RWPE2 (cell line): ENCODE data around the gene COA8.

Experiments
- ATAC-seq: fragments of 200-7000 bp; cut with Tn5 transposase; 3 replicates; pipeline ENCODE4 v1.9.1; 2021; ENCODE audit warnings: low read depth
- DNase-seq: peaks from one replicate; pipeline ENCODE4 v3.0.0-alpha.2; 2020; ENCODE audit warnings: low spot score
- H3K27ac ChIP-seq: fragments of 450-650 bp; 2 replicates; pipeline ENCODE4 v1.5.1; 2017; ENCODE audit warnings: mild to moderate bottlenecking; ENCODE audit not compliant: poor library complexity, severe bottlenecking
- H3K27me3 ChIP-seq: fragments of 250-450 bp; sonication (Bioruptor Pico); 2 replicates; pipeline ENCODE4 v1.5.1; 2021; ENCODE audit warnings: mild to moderate bottlenecking, moderate library complexity; ENCODE audit not compliant: insufficient read depth, poor library complexity, severe bottlenecking
- H3K36me3 ChIP-seq: fragments of 250-450 bp; sonication (Bioruptor Pico); 2 replicates; pipeline ENCODE4 v1.5.1; 2020; ENCODE audit warnings: low read depth, mild to moderate bottlenecking, moderate library complexity
- H3K4me1 ChIP-seq: fragments of 250-450 bp; sonication (Bioruptor Pico); 2 replicates; pipeline ENCODE4 v1.5.1; 2021; ENCODE audit warnings: mild to moderate bottlenecking, moderate library complexity; ENCODE audit not compliant: insufficient read depth, poor library complexity, severe bottlenecking
- H3K4me3 ChIP-seq: fragments of 250-450 bp; sonication (Bioruptor Pico); 2 replicates; pipeline ENCODE4 v1.5.1; 2021; ENCODE audit warnings: mild to moderate bottlenecking, moderate library complexity; ENCODE audit not compliant: severe bottlenecking
- H3K9me3 ChIP-seq: fragments of 250-450 bp; sonication (Bioruptor Pico); 2 replicates; pipeline ENCODE4 v1.5.1; 2021; ENCODE audit warnings: mild to moderate bottlenecking, moderate library complexity; ENCODE audit not compliant: severe bottlenecking
- TF ChIP-seq, protein P1 (sequence below): fragments of 450-650 bp; IDR thresholded peaks from one replicate; pipeline ENCODE4 v1.5.1; 2017; ENCODE audit warnings: mild to moderate bottlenecking, moderate library complexity; ENCODE audit not compliant: poor library complexity, severe bottlenecking

Gene COA8

DNA sequence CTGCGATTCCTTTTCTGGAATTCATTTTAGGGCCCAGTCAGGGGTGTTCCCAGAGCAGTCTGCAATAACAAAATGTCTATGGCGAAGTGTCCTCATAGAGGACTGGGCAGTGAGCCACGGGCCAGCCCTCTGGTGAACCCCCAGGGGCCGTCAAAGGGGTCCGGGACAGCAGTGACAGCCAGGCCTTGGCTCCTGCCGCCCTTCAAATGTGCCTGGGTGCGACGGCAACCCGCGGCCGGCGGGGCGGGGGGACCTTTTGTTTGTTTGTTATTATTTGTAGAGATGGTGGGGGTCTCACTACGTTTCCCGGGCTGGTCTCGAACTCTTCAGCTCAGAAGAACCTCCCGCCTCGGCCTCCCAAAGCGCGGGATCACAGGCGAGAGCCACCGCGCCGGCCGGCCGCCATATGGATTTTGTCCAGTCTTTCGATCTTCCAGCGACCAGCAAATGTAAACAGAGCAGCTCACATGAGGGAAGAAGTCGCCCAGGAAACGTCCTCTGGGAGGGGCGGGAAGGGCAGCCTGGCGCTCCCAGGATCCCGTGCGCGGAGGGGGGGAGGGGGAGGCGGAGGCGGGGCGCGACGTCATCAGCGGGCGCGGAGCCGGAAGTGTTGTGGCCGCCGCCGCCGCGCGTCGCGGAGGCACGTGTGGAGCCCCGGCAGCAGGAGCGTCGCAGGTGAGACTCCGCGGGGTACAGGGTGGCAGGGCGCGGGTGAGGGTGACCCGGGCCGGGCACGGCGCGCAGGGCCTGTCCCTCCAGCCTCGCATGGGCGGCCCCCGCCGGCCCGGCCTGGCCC, 34.0 kb upstream of the COA8 start, which contains the start of gene TRMT61A:
Gene TRMT61A (plus strand): TSS at position 610 of the 796 bp plus-strand sequence. CDS start 783 bp downstream, outside the sequence.
- H3K36me3 ChIP-seq = peaks cover 12% of the 10 kb centered on the region
- H3K27me3 ChIP-seq = no peaks in the 10 kb centered on the region
- peaks cover 6% of the 10 kb centered on the region for H3K4me1 ChIP-seq
- TF ChIP-seq, protein P1, sequence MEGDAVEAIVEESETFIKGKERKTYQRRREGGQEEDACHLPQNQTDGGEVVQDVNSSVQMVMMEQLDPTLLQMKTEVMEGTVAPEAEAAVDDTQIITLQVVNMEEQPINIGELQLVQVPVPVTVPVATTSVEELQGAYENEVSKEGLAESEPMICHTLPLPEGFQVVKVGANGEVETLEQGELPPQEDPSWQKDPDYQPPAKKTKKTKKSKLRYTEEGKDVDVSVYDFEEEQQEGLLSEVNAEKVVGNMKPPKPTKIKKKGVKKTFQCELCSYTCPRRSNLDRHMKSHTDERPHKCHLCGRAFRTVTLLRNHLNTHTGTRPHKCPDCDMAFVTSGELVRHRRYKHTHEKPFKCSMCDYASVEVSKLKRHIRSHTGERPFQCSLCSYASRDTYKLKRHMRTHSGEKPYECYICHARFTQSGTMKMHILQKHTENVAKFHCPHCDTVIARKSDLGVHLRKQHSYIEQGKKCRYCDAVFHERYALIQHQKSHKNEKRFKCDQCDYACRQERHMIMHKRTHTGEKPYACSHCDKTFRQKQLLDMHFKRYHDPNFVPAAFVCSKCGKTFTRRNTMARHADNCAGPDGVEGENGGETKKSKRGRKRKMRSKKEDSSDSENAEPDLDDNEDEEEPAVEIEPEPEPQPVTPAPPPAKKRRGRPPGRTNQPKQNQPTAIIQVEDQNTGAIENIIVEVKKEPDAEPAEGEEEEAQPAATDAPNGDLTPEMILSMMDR = no peak
- no peaks in the 10 kb centered on the region for H3K9me3 ChIP-seq
- DNase-seq = no peak
- H3K27ac ChIP-seq = peak within 1 kb of the TSS; percentile 33
- peak; percentile 69 for ATAC-seq
- H3K4me3 ChIP-seq = peak within 1 kb of the TSS; percentile 100

DNA sequence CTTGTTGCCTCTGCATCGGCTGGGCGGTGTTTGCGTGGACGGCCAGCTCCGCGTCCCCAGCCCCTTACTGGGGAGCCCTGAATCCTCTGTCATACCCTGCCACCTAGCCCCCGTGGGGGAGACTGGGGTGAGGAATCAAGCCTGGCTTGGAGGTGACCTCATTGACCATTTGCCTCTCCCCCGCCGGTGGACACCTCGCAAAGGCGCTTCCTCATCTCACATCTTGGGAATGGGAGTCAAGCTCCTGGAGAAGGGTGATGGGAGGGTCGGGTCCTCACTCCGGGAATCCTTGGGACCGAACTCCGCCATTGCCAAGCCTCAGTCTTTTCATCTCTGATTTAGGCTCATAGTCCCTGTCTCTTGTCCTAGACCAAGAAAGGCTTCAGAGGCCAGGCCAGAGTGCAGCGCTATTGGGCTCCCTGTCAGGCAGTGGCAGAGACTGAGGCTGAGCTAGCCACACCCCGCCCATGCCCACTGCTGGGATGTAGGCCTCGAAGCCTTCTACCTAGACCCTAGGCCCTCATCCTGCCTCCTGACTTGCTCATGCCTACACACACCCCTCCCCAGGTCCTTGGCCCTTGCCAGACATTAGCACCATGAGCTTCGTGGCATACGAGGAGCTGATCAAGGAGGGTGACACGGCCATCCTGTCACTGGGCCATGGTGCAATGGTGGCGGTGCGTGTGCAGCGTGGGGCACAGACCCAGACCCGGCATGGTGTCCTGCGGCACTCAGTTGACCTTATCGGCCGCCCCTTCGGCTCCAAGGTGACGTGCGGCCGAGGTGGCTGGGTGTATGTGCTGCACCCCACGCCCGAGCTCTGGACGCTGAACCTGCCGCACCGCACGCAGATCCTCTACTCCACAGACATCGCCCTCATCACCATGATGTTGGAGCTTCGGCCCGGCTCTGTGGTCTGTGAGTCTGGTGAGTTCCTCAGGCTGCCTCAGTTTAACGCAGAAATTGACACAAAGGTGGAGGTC, 33.1 kb upstream of the COA8 start:
- no peak for DNase-seq
- peaks cover 6% of the 10 kb centered on the region for H3K4me1 ChIP-seq
- H3K36me3 ChIP-seq = peaks cover 12% of the 10 kb centered on the region
- no peak; the same call in 1 of the 3 replicates for ATAC-seq
- no peaks in the 10 kb centered on the region for H3K9me3 ChIP-seq
- TF ChIP-seq, protein P1 = no peak
- peak overlapping the region; percentile 33 for H3K27ac ChIP-seq
- H3K27me3 ChIP-seq = no peaks in the 10 kb centered on the region
- peak overlapping the region; percentile 100 for H3K4me3 ChIP-seq

DNA sequence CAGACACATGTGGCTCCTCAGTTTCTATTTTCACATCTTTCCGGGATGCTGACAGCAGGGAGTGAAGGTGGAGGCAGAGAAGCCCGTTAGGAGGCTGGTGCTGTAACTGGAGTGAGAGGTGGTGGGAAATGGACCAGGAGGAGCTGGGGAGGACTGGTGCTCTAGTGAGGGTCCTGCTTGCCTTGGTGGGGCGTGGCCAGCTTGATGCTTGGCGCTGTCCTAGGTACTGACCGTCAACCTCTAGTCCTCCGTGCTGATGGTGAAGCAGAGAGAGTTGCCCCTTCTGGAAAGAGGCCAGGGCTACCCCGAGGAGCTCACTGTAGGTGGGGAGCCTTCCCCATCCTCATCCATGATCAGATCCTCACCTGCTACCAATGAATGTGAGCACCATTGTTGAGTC, 32.4 kb upstream of the COA8 start:
- peaks cover 6% of the 10 kb centered on the region for H3K4me1 ChIP-seq
- H3K27ac ChIP-seq = no peak overlapping the region
- peaks cover 12% of the 10 kb centered on the region for H3K36me3 ChIP-seq
- DNase-seq (no peak), ATAC-seq (no peak)
- TF ChIP-seq, protein P1 = no peak
- no peaks in the 10 kb centered on the region for H3K27me3 ChIP-seq
- no peaks in the 10 kb centered on the region for H3K9me3 ChIP-seq
- no peak overlapping the region for H3K4me3 ChIP-seq

DNA sequence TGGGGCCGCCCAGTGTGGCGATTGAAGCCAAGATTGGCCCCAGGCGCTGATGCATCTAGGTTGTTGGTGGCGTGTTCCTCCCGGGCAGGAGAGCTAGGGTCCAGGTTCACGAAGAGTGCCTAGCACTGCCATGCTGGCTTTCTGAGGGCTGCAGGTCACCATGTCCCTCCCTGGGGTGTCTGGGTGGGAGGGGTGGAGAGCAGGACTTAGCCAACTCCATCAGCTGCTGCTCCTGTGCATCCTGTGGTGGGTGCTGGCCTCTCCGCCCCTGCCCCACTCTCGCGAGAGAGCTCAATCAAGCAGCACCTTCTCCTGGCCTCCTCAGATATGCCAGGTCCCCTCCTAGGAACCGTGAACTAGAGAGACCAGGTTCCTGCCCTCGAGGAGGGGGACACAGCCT, 31.9 kb upstream of the COA8 start:
- Histone ChIP-seq H3K36me3 (peaks cover 12% of the 10 kb centered on the region), H3K27me3 (no peaks in the 10 kb centered on the region), H3K4me3 (no peak overlapping the region), H3K9me3 (no peaks in the 10 kb centered on the region), H3K4me1 (peaks cover 6% of the 10 kb centered on the region), H3K27ac (no peak overlapping the region)
- TF ChIP-seq, protein P1 = no peak
- no peak for DNase-seq
- no peak for ATAC-seq
